AG08395 (cell line): Measurements from ENCODE around the gene NTNG1.

Source experiments
- DNase-seq: peaks from one replicate; pipeline ENCODE4 v3.0.0; 2012; ENCODE audit warnings: mixed read lengths, low spot score

Gene NTNG1

GRCh38 chr1:107328087-107328486 is 187.2 kb downstream of the NTNG1 start:
- DNase-seq = no peak

DNA sequence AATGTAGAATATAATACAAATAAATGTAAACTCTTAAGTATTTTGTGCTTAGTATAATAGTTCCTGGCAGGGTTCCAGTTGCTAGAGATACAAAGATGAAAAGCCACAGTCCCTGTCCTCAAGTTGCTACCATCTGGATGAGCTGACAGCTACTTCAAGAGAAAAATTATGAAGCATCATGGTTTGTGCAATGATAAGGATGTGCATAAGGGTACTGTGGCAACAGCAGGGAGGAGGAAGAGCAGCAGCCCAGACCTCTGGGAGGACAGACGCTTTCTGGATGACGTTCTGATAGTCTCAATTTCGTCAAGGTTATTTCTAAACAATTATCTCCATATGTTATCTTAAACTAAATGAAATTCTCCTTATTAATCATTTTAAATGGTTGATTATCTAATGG is 198.9 kb downstream of the NTNG1 start:
- DNase-seq = no peak

GRCh38 chr1:107342316-107342715 is 201.5 kb downstream of the NTNG1 start:
- DNase-seq = no peak

DNA sequence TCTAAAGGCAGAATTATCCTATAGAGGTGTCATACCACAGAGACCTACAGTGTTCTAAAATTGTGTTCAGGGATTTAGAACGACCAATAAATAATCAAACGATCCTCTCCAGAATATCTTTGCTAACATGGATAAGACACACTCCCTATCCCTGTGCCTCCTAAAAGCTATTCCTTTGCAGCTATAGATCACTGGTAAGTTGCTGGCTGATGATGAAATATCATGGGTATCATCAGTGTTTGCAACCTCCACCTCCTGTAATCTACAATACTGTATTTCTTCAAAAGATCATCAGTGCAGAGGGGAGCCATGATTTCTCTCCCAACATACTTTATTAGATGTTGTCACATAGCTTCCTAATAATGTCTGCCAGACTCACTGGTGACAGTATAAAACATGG is 201.9 kb downstream of the NTNG1 start:
- DNase-seq = no peak

DNA sequence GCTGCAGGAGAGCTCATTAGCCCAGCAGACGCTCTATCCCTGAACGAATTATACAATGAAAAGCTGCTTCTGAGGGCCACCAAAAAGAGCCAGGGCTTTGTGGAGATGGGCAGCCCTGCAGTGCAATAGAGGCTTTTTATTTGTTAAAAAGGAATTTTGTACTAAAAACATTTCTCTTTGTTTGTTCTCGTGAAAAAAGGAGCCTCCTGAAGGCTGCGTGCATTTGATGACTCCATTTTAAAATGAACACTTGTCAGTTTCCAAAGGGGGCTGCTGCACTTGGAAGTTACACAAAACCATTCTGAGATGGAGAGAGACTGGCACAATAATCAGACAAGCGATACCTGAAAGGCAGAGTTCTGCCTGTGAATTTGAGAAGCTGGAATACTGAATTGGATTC is 202.8 kb downstream of the NTNG1 start:
- no peak for DNase-seq

DNA sequence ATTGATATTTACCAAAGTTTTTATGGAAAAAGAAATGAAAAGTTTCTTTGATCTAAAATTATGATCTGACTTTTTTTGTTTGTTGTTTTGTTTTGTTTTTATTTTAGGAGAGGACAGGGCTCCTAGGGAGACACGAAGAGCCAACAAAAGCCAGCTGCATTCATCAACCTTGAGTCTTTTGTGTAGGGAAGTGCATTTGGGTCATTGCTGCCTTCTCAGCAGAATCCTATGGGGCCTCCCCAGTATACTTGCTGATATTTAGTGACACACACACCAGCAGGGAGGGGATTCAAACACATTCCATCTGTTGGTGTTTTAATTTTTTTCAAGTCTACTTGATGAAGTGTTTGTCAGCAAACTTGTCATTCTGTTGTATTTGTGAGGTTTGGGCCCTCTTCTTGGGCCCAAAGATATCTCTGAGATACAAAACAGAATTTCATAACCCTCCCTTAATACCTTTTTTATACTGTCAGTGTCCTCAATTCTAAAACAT is 203.5 kb downstream of the NTNG1 start:
- DNase-seq = no peak

- DNase-seq = no peak
These were observed 204.0 kb downstream of the NTNG1 start for GRCh38 chr1:107344836-107345235.

- DNase-seq = no peak
These were observed 212.0 kb downstream of the NTNG1 start for GRCh38 chr1:107352850-107353249.

GRCh38 chr1:107357376-107357775 is 216.5 kb downstream of the NTNG1 start:
- DNase-seq = peak; percentile 27

DNA sequence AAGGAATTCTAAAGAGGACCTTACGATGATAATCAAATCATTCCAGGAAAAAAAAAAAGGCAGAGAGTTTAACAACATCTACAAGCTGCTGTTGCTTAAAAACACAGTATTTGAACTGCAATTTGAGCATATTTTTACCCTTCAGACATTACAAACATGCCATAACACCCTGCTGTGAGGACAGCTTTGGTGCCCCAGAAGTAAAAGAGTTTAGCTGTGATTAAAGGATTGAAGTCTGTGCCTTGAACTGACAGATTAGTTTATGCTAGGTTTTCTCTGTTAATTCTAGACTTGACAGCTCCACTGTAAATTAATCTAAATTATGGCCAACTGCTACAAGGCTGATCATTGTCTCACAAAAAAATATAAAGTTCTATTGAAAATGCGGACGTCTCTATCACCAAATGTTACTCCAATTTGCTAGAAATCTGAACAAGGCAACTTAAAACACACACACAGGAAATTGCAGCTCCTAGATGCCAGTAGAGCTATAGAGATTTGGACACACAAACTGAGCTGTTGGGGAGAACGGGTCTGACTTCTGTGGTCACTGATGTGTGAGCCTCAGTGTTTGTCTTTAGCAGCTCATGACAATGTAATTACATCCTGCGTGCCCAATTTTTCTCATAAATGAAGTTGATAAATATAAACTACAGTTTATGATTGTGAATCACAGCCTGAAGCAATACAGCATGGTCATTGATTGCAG is 217.9 kb downstream of the NTNG1 start:
- DNase-seq = no peak

- DNase-seq = no peak
These were observed 218.8 kb downstream of the NTNG1 start for GRCh38 chr1:107359472-107360241.

DNA sequence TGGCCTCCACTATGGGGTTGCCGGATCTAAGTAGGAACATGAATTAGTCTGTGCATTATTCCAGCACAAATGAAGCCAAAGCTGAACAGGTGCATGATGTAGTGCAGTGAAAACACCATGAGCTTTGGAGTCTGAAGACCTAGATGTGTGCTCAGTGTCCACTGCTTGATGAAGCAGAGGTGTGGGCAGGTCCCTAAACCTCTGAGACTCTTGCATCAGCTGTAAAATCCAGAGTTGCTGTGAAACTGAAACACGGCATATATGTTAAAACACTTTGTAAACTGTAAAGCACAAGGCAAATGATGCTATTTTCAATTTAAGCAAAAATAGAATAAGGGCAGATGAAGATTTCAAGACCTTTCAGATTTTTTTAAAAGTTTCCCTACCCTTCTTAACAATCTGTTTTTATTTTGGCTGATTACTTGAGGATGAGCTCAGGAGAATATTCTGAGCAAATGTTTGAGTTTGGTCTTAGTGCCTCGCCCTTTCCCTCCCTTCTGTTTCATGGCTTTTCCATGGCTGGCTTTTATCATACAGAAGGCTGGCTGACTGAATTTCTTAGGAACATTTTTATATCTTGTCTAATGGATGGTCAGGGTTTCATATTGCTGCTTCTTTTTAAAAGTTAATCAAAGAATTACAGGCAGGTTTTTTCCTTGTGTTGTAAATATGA is 221.8 kb downstream of the NTNG1 start:
- DNase-seq = no peak

DNA sequence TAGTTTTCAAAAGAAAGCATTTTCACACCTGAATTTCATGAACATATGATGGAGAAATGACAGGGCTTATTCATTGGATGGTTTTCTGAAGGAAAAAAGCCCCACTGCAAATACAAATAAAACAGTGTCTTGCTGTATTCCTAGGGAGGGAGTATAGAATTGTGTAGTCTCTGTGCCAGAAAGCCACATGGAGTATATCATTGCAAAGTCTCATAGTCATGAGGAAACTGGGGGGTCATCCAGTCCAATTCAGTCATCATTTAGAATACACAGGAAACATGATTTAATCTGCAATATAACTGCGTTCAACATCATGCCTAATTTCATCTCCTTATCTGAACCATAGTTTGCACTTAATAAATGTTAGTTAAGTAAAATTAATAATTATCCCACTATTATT is 222.3 kb downstream of the NTNG1 start:
- no peak for DNase-seq

- DNase-seq = no peak
These were observed 224.8 kb downstream of the NTNG1 start for GRCh38 chr1:107365527-107366240.

- DNase-seq = no peak
These were observed 237.6 kb downstream of the NTNG1 start for GRCh38 chr1:107378426-107378825.

GRCh38 chr1:107378866-107379265 is 238.0 kb downstream of the NTNG1 start:
- no peak for DNase-seq

DNA sequence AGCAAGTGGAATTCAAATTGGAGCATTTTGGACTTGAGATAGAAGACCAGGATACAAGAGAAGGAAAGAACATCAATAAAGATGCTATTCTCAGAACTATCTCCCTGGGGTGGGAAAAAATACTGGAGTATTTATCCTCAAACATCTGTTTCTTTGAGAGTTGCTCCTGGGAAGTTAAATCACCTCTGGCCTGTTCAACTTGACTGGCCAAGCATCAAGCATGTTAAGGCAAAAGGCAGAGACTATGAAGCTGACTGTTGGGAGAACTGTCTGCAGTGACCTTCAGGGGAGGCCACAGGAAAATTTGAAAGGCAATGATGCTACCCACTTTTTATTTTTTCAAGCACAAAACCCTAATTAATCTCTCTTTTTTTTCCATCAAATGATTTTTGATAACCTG is 239.0 kb downstream of the NTNG1 start:
- no peak for DNase-seq

GRCh38 chr1:107389410-107390396 is 248.9 kb downstream of the NTNG1 start:
- peak; percentile 70 for DNase-seq

- DNase-seq = no peak
These were observed 253.5 kb downstream of the NTNG1 start for GRCh38 chr1:107394301-107394700.

- DNase-seq = no peak
These were observed 260.9 kb downstream of the NTNG1 start for GRCh38 chr1:107401704-107402103.

- peak; percentile 59 for DNase-seq
These were observed 263.9 kb downstream of the NTNG1 start for GRCh38 chr1:107404756-107405155.
